Kidney capillary endothelial cell (primary cell): ENCODE measurements around the gene ULBP2.
A peak's percentile ranks its signal among the peaks of the same experiment; 100 is the strongest.
"Not testable (repeated sequence)": the region's sequence is repeated elsewhere in the genome, so short reads cannot be mapped to it uniquely, and the experiment has no call there.

Experiments used
- DNase-seq: peaks from one replicate; pipeline ENCODE4 v3.0.0-alpha.2; 2018; ENCODE audit warnings: low spot score

ULBP2 gene

DNA sequence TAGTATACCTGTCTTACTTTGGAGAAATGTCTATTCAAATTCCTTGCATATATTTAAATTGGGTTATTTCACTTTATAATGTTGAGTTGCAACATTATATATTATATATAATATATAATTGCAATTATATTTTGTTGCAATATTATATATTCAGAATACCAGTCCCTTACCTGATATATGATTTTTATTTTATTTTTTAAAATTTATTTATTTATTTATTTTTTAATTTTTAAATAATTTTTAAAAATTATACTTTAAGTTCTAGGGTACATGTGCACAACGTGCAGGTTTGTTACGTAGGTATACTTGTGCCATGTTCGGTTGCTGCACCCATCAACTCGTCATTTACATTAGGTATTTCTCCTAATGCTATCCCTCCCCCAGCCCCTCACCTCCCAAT lies 14.8 kb upstream of the ULBP2 start:
- DNase-seq: not testable (repeated sequence)

DNA sequence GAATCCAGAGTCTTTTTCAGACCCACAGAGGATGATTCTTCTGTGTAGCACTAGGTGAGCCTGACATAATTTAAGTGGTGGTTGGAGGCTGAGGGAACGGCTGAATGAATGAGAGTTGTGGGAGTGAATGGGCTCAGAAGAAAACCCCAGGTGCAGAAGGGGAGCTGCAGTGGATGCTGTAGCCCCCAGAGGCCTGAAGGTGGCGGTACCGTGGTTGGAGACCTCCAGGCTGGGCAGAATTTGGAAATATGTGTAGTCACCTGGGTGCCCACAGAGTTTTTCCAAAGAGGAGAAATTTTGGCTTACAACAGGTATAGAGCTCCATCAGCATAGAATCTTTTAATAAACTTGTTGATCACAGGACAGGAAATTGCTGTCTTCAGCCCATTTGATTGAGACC lies 12.4 kb upstream of the ULBP2 start:
- no peak for DNase-seq

DNA sequence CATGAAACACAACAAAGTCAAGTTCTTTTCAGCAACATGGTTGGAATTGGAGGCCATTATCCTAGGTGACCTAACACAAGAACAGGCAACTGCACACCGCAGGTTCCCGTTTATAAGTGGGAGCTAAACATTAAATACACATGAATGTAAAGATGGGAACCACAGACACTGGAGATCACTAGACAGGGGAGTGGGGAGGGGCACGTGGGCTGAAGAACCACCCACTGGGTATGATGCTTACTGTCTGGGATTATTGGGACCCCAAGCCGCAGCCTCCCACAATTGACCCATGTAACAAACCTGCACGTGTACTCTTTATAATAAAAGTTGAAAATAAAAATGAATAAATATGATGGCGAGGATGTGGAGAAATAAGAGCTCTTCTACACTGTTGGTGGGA lies 10.3 kb upstream of the ULBP2 start:
- DNase-seq: no peak

DNA sequence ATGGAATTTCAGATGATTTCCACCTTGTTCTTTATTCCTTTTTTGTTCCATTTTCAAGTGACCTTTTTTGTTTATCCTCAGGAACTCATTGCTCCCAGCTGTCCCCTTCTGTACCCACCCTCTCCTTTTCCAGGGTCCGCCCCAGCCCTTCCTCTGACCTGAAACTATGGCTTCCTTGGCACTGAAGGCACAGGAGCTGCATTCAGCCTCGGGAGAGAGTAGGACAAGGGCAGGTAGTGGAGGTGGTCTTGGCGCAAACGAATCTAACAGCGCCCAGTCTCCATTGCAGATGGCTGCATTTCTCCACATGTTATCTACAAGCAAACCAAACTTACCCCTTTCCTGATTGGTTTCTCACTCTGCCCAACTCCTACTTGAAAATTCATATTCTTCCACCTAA lies 8.8 kb upstream of the ULBP2 start:
- DNase-seq: no peak

DNA sequence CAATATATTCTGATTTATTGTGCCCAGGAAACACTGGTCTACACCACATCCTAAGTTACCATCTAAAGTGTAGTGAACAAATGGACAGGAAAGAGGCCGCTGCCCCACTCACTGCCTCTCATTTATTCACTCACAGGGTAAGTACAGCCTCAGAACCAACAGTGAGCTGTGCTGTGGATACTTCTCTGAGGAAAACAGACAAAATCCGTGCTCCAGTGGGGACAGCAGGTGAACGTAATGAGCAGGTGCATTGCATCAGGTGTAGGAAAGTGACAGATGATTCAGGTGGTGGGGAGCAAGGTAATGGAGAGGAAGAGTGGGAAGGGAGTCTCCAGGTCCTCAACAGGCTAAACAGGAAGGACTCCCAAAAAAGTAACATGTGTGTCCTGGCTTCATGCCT lies 8.4 kb upstream of the ULBP2 start:
- no peak for DNase-seq

DNA sequence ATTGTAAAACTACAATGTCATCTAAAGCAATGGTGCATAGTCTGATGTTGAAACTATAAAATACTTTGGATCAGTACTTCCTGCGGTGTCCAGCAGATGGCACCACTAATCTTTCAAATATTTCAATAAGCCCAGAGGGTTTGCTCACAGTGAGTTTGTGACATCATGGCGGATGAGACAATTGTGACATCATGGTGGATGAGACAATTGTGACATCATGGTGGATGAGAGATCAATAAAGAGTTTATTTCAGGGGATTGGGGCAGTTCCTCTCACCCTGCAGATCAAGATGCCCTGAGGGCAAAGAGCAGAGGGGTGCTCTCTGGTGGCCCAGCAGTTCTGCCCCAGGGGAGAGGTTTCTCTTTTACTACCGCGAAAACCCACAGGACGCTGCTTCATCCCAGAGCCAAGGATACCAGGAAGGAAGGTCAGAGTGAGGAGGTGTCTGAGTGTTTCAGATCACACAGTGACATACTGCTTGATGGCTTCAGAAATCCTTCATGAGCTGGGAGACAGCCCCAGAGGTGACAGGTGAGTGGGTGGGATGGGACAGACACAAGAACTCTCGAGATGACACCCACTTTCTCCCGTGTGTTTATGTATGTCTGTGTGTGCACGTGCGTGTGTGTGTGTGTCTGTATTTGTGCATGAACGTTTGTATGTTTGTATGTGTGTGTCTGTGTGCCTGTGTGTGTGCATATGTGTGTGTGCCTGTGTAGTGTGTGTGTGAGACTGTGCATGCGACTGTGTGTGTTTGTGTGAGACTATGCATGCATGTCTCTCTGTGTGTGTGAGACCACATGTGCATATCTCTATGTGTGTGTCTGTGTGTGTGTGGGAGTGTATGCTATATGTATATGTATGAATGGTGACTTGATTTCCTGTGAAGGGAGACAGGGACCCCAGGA lies 7.3 kb upstream of the ULBP2 start:
- peak; percentile 76 for DNase-seq

DNA sequence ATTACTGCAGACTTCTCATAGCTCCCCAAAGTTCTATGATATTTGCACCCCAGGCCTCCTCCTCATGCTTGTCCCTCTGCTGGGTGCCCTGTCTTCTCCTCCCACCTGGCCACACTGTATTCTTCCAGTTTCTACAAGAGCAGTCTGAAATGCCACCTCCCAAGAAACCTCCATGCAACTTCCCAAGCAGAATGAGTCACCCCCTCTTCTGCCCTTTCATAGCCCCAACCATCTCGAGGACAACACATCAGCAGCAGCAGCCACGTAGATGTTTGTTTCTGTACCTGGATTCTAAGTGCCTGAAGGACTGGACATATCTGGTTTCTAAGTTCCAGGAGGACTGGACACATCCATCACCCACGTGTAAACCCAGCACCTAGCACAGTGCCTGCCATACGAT lies 6.6 kb upstream of the ULBP2 start:
- DNase-seq: no peak

DNA sequence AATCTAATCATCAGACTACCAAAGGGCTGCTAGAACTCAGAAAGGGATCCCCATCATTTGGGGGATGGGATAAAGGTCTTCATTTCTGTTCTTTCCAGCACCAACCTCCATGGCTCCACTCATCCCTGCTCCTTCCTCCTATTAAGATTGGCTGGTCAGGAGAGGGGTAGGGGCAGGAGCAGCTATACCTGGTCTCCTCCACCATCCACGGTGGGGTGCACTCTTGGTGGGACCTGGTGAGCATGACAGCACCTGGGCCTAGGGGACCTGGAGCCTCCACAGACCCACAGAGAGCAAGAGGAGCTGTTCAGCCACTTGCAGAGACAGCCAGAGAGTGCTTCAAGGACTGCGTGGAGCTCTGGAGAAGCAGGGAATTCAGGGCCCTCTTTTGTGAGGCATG lies 6.1 kb upstream of the ULBP2 start:
- no peak for DNase-seq

DNA sequence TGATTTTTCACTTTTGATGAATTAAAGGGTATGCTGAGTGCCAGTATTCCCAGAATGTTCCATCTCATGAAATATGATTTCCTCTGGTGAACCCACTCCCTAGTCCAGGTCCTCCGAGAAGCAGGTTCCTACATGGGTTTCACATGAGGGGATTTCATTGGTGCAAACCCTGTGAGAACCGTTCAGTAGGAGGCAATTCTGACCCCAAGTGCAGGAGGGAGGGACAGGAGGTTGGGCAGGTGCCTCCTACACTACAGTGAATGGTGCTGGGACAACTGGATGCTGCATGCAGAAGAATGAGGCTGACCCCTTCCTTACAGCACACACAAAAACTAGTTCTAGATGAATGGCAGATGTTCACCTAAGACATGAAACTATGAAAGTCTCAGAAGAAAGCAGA lies 5.1 kb upstream of the ULBP2 start:
- DNase-seq: no peak

DNA sequence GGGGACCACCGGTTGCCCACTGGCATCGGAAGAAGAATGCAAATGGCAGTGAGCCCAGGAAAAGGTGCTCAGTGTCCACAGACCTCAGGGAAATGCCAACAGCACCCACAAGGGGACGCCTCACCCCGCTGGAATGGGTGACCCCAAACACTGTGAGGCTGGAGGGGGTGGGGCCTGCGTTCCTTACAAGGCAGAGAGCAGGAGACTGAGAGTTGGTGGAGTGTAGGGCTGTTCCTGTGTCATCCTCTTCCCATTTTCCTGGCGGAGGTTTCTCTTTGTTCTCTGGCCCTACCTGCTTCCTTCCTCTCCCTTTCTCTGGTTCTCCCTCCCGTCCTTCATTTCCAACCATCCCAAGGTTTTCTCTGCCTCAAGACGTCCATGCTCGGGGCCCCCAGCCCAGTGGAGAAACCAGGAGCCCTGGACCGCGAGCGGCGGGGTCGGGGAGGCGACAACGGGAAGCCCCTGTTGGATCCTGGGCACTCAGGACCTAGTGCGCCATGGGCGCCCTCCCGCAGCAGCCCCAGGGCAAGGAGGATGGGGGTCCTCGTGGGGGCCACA lies 3.7 kb upstream of the ULBP2 start:
- not testable (repeated sequence) for DNase-seq

DNA sequence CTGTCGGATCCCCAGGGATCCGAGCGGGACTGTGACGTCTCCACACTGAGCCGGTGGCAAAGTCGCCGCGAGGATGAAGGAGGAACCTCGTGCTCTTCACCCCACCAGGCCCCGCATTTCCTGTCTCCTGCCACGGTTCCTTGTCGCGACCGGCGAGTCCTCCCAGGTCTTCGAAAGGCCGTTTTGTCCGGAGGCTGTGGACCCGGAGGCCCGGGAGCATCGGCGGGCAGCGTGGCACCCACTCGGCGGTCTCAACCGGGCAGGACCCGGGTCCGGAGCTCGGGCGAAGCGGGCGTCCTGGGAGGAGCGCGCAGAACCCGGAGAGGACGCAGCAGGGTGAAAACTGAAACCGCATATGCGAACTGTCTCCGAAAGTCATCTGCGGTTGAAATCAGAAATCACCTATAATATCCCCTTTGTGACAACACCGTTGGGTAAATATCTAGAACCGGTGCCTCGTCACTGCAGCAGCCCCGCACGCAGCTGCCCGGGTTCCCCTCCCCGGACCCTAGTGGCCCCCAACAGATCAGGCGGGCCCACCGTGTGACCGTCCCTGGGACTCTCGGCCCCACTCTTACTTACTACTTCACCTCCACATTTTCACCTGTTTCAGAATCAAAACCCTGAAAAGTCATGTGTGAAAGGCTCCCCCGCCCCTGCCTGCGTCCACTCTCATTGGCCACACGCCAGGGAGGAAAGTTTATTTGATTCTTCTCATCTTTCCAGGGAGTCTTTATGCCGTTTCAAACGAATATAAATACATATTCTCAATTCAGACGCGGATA lies 3.1 kb upstream of the ULBP2 start:
- no peak for DNase-seq

DNA sequence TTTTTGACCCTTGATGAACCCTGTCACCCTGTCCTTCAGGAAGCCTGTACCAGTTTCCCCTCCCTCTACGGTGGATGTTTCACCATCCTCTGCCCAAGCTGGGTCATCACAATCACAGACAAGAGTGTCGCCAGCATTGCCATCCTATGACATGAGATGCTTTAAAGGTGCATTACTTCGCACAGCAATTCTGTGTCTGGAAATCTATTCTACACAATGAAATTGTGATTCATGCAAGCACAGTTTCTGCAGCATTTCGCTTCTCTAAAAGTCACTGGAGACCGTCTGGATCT lies 2.5 kb upstream of the ULBP2 start:
- no peak for DNase-seq

DNA sequence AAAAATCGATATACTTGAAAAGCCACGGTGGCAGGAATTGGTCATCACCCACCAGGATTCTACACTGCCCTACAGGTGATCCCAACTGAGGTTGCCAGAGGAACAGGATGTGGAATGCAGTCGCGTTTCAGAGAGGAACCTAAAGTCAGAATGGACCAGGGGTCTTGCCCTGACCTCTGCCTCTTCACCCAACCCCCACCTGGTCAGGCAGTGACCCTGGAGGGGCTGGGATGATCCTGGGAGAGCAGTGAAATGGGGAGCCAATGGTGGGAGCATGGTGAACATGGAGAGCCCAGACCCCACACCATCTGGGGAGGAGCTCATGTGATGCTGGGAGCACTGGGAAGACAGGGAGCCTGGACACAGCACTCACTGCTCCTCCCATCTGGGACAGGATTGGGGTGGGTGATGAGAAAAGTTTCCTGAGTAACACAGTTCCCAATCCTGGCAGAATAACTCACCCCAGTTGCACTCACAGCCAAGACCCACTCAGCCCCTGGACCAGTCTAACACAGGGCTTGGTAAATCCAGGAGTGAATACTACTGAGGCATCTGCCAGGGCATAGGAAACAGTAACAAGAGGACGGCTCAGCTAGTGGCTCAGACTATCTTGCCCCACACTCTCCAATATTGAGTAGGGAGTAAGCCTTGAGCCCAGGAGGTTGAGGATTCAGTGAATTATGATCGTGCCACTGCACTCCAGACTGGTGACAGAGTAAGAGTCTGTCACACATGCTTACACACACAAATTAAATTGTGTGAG lies 1.7 kb upstream of the ULBP2 start:
- no peak for DNase-seq

DNA sequence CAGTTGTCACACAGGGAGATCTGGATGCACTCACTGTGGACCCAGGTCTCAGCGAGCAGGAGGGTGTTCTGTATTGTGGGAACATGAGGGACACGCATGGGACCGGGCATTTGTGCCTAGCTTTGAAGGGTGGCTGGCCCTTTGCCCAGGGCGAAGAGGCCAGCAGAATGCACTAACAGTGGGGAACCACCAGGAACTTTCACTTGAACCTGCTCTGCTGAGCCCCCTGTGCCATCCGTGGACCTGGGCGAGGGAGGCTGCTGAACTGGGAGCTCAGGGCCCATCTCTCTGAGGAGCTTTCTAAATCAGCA lies 1.2 kb upstream of the ULBP2 start:
- DNase-seq: no peak

DNA sequence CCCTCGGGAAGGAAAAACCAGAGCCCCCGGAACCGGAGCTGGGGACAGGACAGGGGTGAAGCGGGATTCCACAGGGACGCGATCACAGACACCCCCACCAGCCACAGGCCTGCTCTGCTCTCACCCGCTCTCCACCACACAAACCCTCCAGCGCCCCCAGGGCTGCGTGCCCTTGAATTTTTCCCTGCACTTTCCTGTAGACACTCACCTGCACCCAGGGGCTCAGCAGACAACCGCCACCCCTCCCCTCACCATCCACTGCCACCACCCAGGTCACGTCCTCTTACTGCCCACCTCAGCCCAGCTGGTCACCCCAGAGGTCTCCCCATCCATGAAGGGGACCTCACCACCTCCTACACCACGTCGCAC lies 631 bp downstream of the ULBP2 start:
- DNase-seq: no peak

DNA sequence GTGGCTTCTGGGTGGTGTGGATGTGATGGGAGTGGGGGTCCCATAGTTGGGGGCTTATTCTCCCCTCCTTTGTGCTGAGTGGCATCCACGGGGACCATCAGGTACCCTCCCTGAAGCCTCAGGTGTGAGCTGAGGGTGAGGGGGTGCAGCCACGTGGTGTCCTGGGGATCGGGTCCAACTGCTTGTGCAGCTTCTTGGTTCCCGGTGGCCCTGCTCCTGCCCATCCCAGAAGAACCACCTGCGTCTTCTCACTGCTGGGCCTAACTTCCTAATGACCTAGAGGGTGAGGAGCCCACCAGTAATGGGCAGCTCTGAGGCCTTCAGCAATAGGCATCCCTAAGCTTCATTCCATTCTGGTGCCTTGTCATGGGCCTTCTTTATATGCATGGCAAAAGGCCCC lies 1.5 kb downstream of the ULBP2 start:
- not testable (repeated sequence) for DNase-seq

DNA sequence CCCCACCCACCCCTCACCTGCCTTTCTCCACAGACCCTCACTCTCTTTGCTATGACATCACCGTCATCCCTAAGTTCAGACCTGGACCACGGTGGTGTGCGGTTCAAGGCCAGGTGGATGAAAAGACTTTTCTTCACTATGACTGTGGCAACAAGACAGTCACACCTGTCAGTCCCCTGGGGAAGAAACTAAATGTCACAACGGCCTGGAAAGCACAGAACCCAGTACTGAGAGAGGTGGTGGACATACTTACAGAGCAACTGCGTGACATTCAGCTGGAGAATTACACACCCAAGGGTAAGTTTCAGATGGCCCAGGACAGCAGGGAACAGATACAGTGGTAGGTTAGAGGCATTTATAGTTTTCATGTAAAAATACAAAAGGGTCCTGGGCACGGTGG lies 3.5 kb downstream of the ULBP2 start:
- not testable (repeated sequence) for DNase-seq

DNA sequence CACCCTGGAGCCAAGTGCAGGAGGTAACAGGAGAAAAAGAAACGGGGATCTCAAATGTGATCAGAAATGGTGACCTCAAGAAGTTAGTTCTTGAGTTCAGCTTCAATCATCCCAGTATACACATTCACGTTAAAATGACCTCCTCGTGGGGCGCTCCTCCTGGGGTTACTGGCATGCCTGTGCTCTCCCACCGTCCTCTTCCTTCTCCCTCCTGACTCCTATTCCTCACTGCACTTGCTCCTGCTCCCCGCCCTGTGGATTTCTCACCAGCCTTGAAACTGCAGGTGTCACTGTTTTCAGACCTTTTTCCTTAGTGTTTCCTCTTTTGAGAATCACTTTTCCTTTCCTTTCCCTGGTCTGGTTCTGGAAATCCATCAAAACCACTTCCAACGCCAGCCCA lies 4.8 kb downstream of the ULBP2 start:
- not testable (repeated sequence) for DNase-seq

DNA sequence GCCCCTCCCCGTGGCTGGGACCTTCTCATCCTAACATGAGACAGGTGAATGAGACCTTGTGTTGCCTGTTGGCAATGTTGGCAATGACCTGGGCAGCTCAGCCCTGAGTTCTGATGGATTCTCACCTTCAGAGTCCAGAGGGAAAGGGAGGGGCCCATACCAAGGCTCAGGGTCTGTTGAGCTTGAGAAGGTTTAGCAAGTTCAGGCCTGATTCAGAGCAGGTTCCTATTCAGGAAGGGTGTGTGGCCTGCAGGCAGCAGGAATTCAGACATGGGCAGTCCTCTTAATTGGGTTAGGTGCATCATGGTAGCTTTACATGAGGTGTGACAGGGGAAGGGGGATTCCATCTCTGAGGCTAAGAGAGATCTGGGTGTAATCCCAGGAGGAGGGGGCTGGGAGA lies 5.7 kb downstream of the ULBP2 start:
- not testable (repeated sequence) for DNase-seq

DNA sequence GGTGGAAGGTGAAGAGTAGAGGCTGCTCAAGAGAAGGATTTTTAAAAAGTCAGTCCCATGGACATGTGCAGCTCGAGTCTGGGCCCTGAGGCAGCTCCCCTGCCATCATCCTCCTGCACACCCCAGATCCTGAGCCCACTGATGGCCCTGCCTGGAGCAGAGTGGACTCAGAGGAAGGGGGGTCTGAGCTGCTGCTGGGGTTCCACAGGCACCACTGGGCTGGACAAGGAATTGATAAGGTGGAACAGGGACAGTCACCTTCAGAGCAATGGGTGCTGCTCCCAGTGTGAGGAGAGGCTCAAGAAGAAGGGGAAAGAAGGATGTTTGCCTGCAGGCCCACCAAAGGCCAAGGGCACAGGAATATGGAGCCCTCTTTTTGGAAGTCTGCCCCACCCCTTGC lies 6.2 kb downstream of the ULBP2 start:
- no peak for DNase-seq

DNA sequence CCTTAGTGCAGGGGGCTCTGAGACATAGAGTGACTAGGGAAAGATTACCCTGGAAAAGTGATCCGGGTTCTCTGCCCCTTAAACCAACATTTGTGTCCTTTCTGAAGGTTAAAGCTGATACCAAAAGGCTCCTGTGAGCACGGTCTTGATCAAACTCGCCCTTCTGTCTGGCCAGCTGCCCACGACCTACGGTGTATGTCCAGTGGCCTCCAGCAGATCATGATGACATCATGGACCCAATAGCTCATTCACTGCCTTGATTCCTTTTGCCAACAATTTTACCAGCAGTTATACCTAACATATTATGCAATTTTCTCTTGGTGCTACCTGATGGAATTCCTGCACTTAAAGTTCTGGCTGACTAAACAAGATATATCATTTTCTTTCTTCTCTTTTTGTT lies 6.8 kb downstream of the ULBP2 start:
- DNase-seq: no peak

DNA sequence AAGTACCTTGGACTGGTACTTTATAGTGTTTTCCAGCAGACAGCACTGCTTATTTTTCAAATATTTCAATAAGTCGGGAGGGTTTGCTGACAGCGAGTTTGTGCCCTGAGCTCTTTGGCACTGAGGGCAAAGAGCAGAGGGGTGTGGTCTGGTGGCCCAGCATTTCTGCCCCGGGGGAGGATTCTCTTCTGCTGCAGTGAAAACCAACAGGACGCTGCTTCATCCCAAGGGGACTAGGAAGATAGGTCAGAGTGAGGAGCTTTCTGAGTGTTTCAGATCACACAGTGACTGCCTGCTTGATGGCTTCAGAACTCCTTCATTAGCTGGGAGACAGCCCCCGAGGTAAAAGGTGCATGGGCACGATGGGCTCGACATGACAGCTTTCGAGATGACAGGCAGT lies 8.6 kb downstream of the ULBP2 start:
- no peak for DNase-seq

DNA sequence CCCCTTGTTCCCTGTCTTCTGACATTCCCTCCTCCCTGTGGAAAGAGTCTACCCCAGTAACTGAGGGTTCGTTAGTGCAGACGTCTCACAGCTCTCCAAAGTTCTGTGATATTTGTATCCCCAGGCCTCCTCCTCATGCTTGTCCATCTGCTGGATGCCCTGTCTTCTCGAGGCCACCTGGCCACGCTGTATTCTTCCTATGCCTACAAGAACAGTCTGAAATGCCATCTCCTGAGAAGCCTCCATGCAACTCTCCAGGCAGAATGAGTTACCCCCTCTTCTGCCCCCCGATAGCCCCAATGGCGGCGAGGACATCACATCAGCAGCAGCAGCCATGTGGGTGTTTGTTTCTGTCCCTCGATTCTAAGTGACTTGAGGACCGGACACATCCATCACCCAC lies 9.3 kb downstream of the ULBP2 start:
- DNase-seq: no peak
